Measurements from ENCODE around the gene DRC1. TPM values are rescaled to one million over a fixed set of nuclear protein-coding genes. Genes with fewer than 3 reads are reported as not detected.
A peak's percentile ranks its signal among the peaks of the same experiment; 100 is the strongest.

DRC1 gene
- total RNA-seq, 1 experiment from 2014 or later: not detected

DNA sequence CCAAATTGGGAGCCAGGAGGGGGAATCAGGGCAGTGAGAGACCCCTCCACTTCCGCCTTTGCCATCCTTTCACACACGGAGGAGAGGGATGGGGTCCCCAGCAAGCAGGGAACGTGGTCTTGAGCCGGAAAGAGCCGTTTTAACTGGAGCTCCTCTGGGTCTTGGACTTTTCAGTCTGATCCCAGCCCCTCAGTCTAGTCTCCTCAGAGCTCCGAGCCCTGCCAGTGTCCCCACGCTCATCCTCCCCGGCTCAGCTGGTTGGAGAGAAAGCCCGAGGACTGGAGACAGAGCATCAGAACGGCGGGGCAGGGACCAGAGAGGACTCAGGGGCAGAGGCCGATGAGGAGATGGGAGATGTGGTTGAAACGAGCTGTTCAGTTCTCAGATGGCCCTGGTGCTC is 102.3 kb downstream of the DRC1 start:
- Histone ChIP-seq H3K4me2 (ENCODE audit: insufficient read depth, insufficient read length, low read length) (peak overlapping the region; percentile 81), H4K91ac (ENCODE audit: insufficient read length, low read depth, low read length) (no peak overlapping the region), H2BK20ac (ENCODE audit: low read depth, low read length, poor library complexity, severe bottlenecking) (no peak overlapping the region), H3K9ac (ENCODE audit: extremely low read depth, insufficient read length, low read length) (no peak overlapping the region), H4K20me1 (ENCODE audit: control insufficient read depth, insufficient read depth, insufficient read length) (no peaks in the 10 kb centered on the region), H3K14ac (ENCODE audit: insufficient read depth, low read length) (peak overlapping the region; percentile 3; the same call in 1 of the 2 replicates), H3T11ph (ENCODE audit: low read length) (no peak overlapping the region), H3K4me1 (ENCODE audit: insufficient read depth, low read length) (peaks cover 3% of the 10 kb centered on the region; the same call in 1 of the 2 replicates), H3K56ac (ENCODE audit: insufficient read length, low read depth, low read length) (no peak overlapping the region), H3K23ac (ENCODE audit: insufficient read length, low read depth, low read length) (no peak overlapping the region), H3K79me1 (ENCODE audit: insufficient read depth, low read depth, low read length, poor library complexity, severe bottlenecking) (no peaks in the 10 kb centered on the region), H3K4ac (ENCODE audit: low read depth, low read length) (no peak overlapping the region), H3K79me2 (ENCODE audit: insufficient read depth, low read length) (no peaks in the 10 kb centered on the region), H2BK15ac (ENCODE audit: low read depth, low read length) (no peak overlapping the region), H2AFZ (ENCODE audit: low read length) (no peak overlapping the region), H3K27ac (ENCODE audit: insufficient read length, low read depth, low read length) (no peak overlapping the region), H2BK120ac (ENCODE audit: low read depth, low read length, poor library complexity, severe bottlenecking) (no peak overlapping the region), H2BK12ac (ENCODE audit: insufficient read length, low read depth, low read length) (no peak overlapping the region), H2AK5ac (ENCODE audit: insufficient read length, low read length) (no peak overlapping the region), H3K27me3 (ENCODE audit: insufficient read depth, low read length) (no peaks in the 10 kb centered on the region; the same call in 1 of the 2 replicates), H3K9me3 (ENCODE audit: control insufficient read depth, low read depth, low read length) (no peaks in the 10 kb centered on the region), H4K5ac (ENCODE audit: insufficient read length, low read depth, low read length) (no peak overlapping the region), H3K18ac (ENCODE audit: insufficient read length, low read depth, low read length) (no peak overlapping the region), H3K23me2 (ENCODE audit: insufficient read length, low read depth, low read length, poor library complexity, severe bottlenecking) (peaks cover 8% of the 10 kb centered on the region), H4K8ac (replicated peaks; ENCODE audit: insufficient read length, low read depth, low read length) (no peak overlapping the region), H2BK5ac (ENCODE audit: insufficient read length, low read length) (no peak overlapping the region)
- no CpG with 5 or more reads among the region's 13 CpGs for WGBS (ENCODE audit: extremely low coverage, insufficient read length, low lambda C conversion rate)
- TF ChIP-seq, protein P1, sequence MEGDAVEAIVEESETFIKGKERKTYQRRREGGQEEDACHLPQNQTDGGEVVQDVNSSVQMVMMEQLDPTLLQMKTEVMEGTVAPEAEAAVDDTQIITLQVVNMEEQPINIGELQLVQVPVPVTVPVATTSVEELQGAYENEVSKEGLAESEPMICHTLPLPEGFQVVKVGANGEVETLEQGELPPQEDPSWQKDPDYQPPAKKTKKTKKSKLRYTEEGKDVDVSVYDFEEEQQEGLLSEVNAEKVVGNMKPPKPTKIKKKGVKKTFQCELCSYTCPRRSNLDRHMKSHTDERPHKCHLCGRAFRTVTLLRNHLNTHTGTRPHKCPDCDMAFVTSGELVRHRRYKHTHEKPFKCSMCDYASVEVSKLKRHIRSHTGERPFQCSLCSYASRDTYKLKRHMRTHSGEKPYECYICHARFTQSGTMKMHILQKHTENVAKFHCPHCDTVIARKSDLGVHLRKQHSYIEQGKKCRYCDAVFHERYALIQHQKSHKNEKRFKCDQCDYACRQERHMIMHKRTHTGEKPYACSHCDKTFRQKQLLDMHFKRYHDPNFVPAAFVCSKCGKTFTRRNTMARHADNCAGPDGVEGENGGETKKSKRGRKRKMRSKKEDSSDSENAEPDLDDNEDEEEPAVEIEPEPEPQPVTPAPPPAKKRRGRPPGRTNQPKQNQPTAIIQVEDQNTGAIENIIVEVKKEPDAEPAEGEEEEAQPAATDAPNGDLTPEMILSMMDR (conservative IDR thresholded peaks at IDR 0.05): no peak
- H3K9me3 Mint-ChIP-seq: no peaks in the 10 kb centered on the region
- peaks cover 17 to 29% of the 10 kb centered on the region in 2 experiments for H3K4me1 Mint-ChIP-seq
- H3K27me3 Mint-ChIP-seq (ENCODE audit: low read depth): peaks cover 15% of the 10 kb centered on the region
- peak overlapping the region; percentile 67 to 79 for H3K4me3 Mint-ChIP-seq
- DNase-seq: no peak
- no peaks in the 10 kb centered on the region for H3K36me3 Mint-ChIP-seq (ENCODE audit: insufficient read depth in 1 of 3, low read depth in 3 of 3)
- H3K27ac Mint-ChIP-seq: no peak overlapping the region
